Effector memory CD4-positive, alpha-beta T cell (primary cell): ENCODE results near the gene SORCS3.

ENCODE experiments used
- DNase-seq, 3 donors: peaks; one replicate each; pipeline ENCODE4 v3.0.0-alpha.2; 2020
- H3K27ac ChIP-seq: 2 replicates; pipeline ENCODE4 v1.7.0; 2013; ENCODE audit warnings: mild to moderate bottlenecking, low read length, moderate library complexity; ENCODE audit not compliant: insufficient read depth, poor library complexity, severe bottlenecking
- H3K27me3 ChIP-seq: replicated peaks from 2 replicates; pipeline ENCODE4 v1.7.0; 2013; ENCODE audit warnings: mild to moderate bottlenecking, low read length; ENCODE audit not compliant: insufficient read depth, control insufficient read depth, poor library complexity, severe bottlenecking
- H3K36me3 ChIP-seq: 2 replicates; pipeline ENCODE4 v1.7.0; 2013; ENCODE audit warnings: mild to moderate bottlenecking, low read length, moderate library complexity; ENCODE audit not compliant: control insufficient read depth, insufficient read depth
- H3K4me1 ChIP-seq: 2 replicates; pipeline ENCODE4 v1.7.0; 2013; ENCODE audit warnings: low read length, mild to moderate bottlenecking; ENCODE audit not compliant: control insufficient read depth, insufficient read depth, poor library complexity, severe bottlenecking
- H3K4me3 ChIP-seq: 2 replicates; pipeline ENCODE4 v1.7.0; 2013; ENCODE audit warnings: low read length, low read depth, mild to moderate bottlenecking; ENCODE audit not compliant: insufficient read depth, poor library complexity, severe bottlenecking
- H3K9me3 ChIP-seq: 2 replicates; pipeline ENCODE4 v1.7.0; 2013; ENCODE audit warnings: mild to moderate bottlenecking, low read length, moderate library complexity; ENCODE audit not compliant: control insufficient read depth

Gene SORCS3

DNA sequence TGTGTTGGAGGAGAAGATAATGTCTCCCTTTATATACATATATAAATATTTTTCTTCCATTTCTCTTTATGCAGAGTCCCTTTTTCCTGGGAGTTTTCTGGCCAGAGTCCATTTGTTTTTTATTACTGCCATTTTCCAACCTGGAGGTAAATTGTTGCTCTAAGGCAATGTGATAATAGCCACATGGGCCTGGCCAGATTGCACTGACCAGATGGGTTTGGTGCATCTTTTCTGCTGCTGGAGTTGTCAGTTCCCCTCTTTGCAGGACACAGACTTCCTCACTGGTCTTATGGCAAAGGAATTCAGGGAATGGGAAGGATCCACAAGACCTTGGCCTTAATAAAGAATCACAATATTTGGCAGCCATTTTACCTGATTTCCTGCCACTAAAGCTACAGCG is 254.9 kb downstream of the SORCS3 start:
- Histone ChIP-seq H3K9me3 (no peaks in the 10 kb centered on the region), H3K27ac (no peak overlapping the region), H3K4me1 (no peaks in the 10 kb centered on the region), H3K27me3 (no peaks in the 10 kb centered on the region), H3K4me3 (no peak overlapping the region), H3K36me3 (no peaks in the 10 kb centered on the region)
- no peak for DNase-seq

DNA sequence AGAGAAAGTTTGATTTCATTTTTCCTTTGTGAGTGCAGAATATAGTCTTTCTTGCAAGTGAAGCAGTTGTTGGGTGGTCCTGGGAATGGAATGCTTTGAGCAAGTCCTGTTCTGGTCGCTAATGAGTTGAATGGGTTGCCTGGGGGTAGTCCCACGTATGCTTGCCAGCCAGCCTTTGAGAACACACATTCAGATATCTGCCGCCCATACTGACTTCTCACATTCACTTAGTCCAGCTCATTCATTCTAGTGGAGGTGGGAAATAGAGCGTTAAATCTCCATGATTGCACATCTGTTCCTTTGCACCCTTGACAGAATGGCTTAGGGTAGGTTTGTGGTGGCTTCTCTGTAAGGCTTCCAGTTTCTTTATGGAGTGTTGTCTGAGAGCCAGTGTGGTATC is 256.6 kb downstream of the SORCS3 start:
- Histone ChIP-seq H3K27me3 (no peaks in the 10 kb centered on the region), H3K27ac (no peak overlapping the region), H3K9me3 (no peaks in the 10 kb centered on the region), H3K4me3 (no peak overlapping the region), H3K36me3 (no peaks in the 10 kb centered on the region), H3K4me1 (no peaks in the 10 kb centered on the region)
- DNase-seq = no peak

DNA sequence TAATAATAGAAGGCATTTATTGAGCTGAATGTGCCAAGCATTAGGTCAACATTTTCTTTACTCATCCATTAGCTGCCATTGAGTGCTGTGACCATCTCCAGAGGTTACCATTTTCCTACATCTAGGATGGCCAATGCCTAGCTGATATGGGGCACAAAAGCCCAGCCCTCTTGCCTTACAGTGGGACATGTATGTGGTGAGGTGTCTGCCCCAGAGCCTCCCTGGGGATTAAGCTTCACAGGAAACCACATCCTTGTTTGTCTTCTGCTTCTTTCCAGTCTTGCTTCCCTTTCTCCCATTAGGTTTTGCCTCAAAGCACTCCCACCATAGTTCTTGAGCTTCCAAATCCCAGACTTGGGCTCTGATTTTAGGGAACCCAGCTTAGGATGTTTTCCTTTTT is 258.7 kb downstream of the SORCS3 start:
- Histone ChIP-seq H3K27me3 (no peaks in the 10 kb centered on the region), H3K4me1 (no peaks in the 10 kb centered on the region)
- DNase-seq = no peak

DNA sequence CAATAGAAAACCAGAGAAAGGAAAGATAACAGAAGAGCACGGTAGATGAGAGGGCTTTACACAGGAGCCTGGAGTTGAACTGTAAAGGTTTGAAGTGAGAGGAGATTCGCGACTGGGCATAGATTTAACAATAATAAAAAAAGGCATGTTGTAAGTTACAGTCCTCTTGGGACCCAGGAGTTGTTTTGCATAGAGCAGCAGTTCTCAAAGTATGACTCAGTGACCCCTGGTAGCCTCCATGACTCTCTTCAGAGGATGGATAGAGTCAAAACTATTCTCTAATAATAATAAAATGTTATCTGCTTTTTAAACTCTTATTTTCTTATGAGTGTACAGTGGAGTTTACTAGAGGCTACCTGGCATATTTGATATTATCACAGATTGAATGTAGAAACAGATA is 262.3 kb downstream of the SORCS3 start:
- H3K4me3 ChIP-seq = no peak overlapping the region
- no peak overlapping the region for H3K27ac ChIP-seq
- no peaks in the 10 kb centered on the region for H3K9me3 ChIP-seq
- no peak for DNase-seq
- H3K4me1 ChIP-seq = no peaks in the 10 kb centered on the region
- H3K36me3 ChIP-seq = no peaks in the 10 kb centered on the region
- no peaks in the 10 kb centered on the region for H3K27me3 ChIP-seq

More for the DNA sequence above, 258.7 kb downstream of the SORCS3 start:
- Histone ChIP-seq H3K27ac (no peak overlapping the region), H3K9me3 (no peaks in the 10 kb centered on the region), H3K36me3 (no peaks in the 10 kb centered on the region), H3K4me3 (no peak overlapping the region)

DNA sequence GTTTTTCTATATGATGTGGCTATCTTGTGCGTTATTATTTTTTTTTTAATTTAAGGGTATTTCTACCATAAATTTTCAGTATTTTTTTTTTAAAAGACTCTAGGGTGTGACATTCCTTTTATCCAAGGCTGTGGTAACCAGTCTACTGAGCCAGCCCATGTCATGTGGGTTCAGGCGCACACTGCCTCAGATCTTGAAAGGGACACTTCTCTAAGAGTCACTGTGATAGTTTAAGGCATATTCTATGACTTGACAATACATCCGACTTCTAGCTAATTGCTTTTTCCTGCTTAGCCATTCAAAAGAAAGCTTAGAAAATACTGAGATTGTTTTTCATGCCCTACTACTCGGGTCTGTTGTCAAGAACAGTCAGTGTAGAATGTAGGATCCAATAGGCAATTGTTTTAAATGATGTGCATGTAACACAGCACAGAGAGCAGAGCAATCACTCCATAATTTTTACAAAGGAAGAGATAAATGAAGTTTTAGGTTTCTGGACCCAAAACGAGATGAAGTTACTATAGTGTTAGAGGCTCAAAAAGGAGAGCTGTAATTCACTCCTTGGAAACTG is 263.7 kb downstream of the SORCS3 start:
- H3K27me3 ChIP-seq = no peaks in the 10 kb centered on the region
- H3K9me3 ChIP-seq = no peaks in the 10 kb centered on the region
- H3K4me3 ChIP-seq = no peak overlapping the region
- no peaks in the 10 kb centered on the region for H3K4me1 ChIP-seq
- H3K36me3 ChIP-seq = no peaks in the 10 kb centered on the region
- H3K27ac ChIP-seq = no peak overlapping the region
- DNase-seq = no peak

DNA sequence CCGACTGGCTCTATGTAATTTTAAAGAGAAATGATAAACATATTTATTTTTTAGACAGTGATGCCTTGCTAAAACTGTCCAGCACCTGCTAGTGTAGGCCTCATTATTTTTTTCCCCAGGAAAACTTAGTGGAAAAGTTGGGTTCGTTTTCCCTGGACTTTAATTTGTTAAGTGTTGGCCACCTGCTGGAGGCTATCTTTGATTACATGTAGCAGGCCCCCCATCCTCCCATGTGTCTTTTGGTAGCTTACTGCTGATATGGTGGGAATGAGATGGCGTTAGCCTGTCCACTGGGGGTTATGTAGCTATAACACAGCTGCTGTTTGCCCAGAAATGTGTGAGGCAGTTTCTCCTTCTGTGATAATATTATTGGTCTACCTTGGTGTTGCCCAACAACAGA is 265.0 kb downstream of the SORCS3 start:
- no peaks in the 10 kb centered on the region for H3K36me3 ChIP-seq
- no peaks in the 10 kb centered on the region for H3K9me3 ChIP-seq
- no peak overlapping the region for H3K27ac ChIP-seq
- H3K27me3 ChIP-seq = no peaks in the 10 kb centered on the region
- H3K4me3 ChIP-seq = no peak overlapping the region
- H3K4me1 ChIP-seq = no peaks in the 10 kb centered on the region
- DNase-seq = no peak

DNA sequence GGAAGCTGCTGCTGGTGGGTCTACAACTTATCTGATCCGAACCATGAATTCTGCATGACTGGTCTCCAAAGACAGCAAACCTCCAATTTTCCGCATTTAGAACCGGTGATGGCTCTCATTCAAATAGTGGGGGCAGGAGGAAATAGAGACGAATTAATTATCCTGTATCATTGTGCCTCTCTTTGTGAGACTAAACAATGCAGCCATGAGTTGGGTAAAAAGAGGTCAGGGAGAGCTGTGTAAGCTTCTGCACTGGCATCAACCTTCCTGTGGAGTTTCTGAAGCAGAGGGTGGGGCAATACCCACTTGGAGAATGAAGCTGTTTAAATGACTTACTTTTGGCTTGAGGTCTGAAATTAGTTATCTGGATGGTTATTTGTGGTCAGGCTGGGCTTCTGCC is 266.4 kb downstream of the SORCS3 start:
- no peaks in the 10 kb centered on the region for H3K4me1 ChIP-seq
- no peaks in the 10 kb centered on the region for H3K36me3 ChIP-seq
- no peaks in the 10 kb centered on the region for H3K27me3 ChIP-seq
- H3K9me3 ChIP-seq = no peaks in the 10 kb centered on the region
- no peak for DNase-seq
- no peak overlapping the region for H3K4me3 ChIP-seq
- H3K27ac ChIP-seq = no peak overlapping the region

DNA sequence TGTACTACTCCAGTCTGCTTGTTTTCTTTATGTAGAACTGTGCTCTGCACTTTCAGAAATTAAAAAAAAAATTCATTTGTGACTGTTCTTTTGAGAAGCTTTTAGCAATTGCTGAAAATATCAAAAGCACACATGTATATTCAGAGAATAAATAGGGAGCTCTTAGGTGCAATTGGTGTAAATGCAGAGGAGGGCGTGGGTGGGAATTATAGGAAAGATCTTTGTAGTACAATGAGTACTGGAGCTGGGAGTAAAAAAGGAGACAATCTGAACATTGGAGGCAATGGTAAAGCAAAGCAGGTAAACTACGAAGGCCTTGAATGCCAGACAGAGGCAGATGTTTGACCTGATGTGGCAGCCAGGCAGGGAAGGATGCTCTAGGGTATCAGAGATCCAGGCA is 267.5 kb downstream of the SORCS3 start:
- no peaks in the 10 kb centered on the region for H3K36me3 ChIP-seq

DNA sequence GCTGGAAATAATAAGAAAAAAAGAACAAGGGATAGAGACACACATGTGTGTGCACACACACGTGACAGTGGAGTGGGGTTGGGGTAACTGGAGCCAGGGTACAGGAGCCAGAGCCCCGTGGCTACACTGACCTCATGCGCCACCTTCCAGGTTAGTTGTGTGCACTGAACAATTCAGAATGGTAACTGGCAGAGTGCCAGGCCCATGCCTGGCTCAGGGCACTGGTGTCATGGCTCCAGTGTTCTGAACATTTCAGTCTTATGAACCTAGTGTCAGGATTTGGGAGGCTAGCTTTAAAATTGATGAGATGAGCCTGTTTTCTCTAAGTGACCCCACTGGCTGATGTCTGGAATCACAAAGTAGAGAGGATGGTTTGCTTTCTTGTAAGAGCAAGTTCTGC is 269.6 kb downstream of the SORCS3 start:
- no peaks in the 10 kb centered on the region for H3K9me3 ChIP-seq
- no peaks in the 10 kb centered on the region for H3K27me3 ChIP-seq
- no peaks in the 10 kb centered on the region for H3K4me1 ChIP-seq
- H3K36me3 ChIP-seq = no peaks in the 10 kb centered on the region
- H3K27ac ChIP-seq = no peak overlapping the region
- H3K4me3 ChIP-seq = no peak overlapping the region
- DNase-seq = no peak

More for the DNA sequence above, 267.5 kb downstream of the SORCS3 start:
- Histone ChIP-seq H3K4me3 (no peak overlapping the region), H3K27ac (no peak overlapping the region), H3K9me3 (no peaks in the 10 kb centered on the region), H3K4me1 (no peaks in the 10 kb centered on the region), H3K27me3 (no peaks in the 10 kb centered on the region)
- no peak for DNase-seq

DNA sequence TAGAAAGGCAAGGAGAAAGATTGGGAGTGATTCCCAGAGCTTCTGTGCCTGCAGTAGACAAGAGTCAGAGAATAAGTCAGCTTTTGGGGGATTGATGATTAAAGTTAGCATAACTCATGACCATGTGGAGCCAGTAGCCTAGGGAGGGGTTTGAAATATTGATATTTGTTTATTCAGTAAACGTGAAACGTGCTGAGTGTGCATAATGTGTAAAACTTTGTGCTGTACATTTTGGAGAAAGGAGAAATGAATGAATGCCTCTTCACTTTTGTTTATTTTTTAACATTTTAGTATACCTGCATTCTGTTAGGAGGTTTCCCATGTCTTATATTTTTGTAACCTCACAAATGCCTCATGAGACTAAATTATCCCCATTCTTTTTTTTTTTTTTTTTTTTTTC is 272.3 kb downstream of the SORCS3 start:
- Histone ChIP-seq H3K4me3 (no peak overlapping the region), H3K27ac (no peak overlapping the region), H3K9me3 (no peaks in the 10 kb centered on the region), H3K27me3 (no peaks in the 10 kb centered on the region), H3K4me1 (no peaks in the 10 kb centered on the region), H3K36me3 (no peaks in the 10 kb centered on the region)
- DNase-seq = no peak

DNA sequence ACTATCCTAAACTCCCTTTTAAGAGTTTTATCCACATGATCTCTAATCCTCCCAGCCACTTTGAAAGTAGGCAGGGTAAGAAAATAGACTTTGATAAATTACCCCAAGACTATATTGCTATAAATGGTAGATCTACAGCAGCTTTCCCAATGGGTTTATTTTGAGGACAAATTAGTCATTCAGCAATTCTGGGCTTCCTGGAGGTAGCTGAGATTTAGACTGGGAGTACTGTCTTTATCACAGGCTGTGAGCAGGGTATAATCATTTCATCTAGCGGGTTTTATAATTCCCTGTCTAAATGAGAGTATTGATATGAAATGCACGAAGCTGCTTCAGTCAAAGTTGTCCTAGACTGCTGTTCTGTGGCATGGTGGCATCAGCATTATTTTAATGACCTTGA is 279.4 kb downstream of the SORCS3 start:
- Histone ChIP-seq H3K4me3 (no peak overlapping the region), H3K9me3 (no peaks in the 10 kb centered on the region), H3K36me3 (no peaks in the 10 kb centered on the region), H3K27me3 (no peaks in the 10 kb centered on the region), H3K4me1 (no peaks in the 10 kb centered on the region), H3K27ac (no peak overlapping the region)
- DNase-seq = no peak
